ENCODE measurements around the gene MATCAP1.

- TF ChIP-seq CREM (IDR thresholded peaks at IDR 0.05; ENCODE audit: low read depth) (no peak), CTCF (IDR thresholded peaks at IDR 0.05 in 2 of 3, conservative IDR thresholded peaks at IDR 0.05 in 1 of 3; ENCODE audit: control insufficient read depth in 2 of 3, extremely low read depth in 1 of 3, insufficient read depth in 1 of 3, low read depth in 3 of 3, low read length in 3 of 3) (no peak), REST (IDR thresholded peaks at IDR 0.05; ENCODE audit: low read depth, low read length) (no peak), POLR2AphosphoS2 (IDR thresholded peaks at IDR 0.05; ENCODE audit: low read depth, low read length) (no peak), POLR2A (IDR thresholded peaks at IDR 0.05; ENCODE audit: low read depth, low read length) (no peak)
Observed at GRCh38 chr16:67206838-67207248, 23.1 kb upstream of the MATCAP1 start.
